Iris pigment epithelial cell (primary cell): ENCODE measurements around the gene FAM229B.
A peak's percentile ranks its signal among the peaks of the same experiment; 100 is the strongest.
"Not testable (repeated sequence)": the region's sequence is repeated elsewhere in the genome, so short reads cannot be mapped to it uniquely, and the experiment has no call there.

Source experiments
- DNase-seq: peaks from one replicate; pipeline ENCODE4 v3.0.0-alpha.2; 2011; ENCODE audit warnings: low read depth

The FAM229B gene

GRCh38 chr6:112065426-112065986 is 21.9 kb upstream of the FAM229B start:
- DNase-seq: no peak

GRCh38 chr6:112066606-112067005 is 20.8 kb upstream of the FAM229B start:
- DNase-seq: no peak

- DNase-seq: no peak
Observed at GRCh38 chr6:112081569-112081968, 5.8 kb upstream of the FAM229B start.

- DNase-seq: no peak
Observed at GRCh38 chr6:112085286-112086065, 1.9 kb upstream of the FAM229B start.

- DNase-seq: peak; percentile 66
Observed at GRCh38 chr6:112086744-112087135, 651 bp upstream of the FAM229B start.

GRCh38 chr6:112087916-112088315 is 525 bp downstream of the FAM229B start:
- no peak for DNase-seq

GRCh38 chr6:112096901-112097300 is 9.5 kb downstream of the FAM229B start:
- no peak for DNase-seq

GRCh38 chr6:112100561-112100960 is 13.2 kb downstream of the FAM229B start:
- no peak for DNase-seq

GRCh38 chr6:112106026-112106425 is 18.6 kb downstream of the FAM229B start:
- not testable (repeated sequence) for DNase-seq

GRCh38 chr6:112106562-112106961 is 19.2 kb downstream of the FAM229B start:
- DNase-seq: no peak

- DNase-seq: no peak
Observed at GRCh38 chr6:112109262-112109661, 21.9 kb downstream of the FAM229B start.

- no peak for DNase-seq
Observed at GRCh38 chr6:112113431-112113830, 26.0 kb downstream of the FAM229B start.

- DNase-seq: no peak
Observed at GRCh38 chr6:112113918-112114317, 26.5 kb downstream of the FAM229B start.

- DNase-seq: no peak
Observed at GRCh38 chr6:112114577-112115223, 27.3 kb downstream of the FAM229B start.

- DNase-seq: no peak
Observed at GRCh38 chr6:112116221-112116620, 28.8 kb downstream of the FAM229B start.

- peak; percentile 50 for DNase-seq
Observed at GRCh38 chr6:112117554-112117953, 30.2 kb downstream of the FAM229B start.

- DNase-seq: no peak
Observed at GRCh38 chr6:112118034-112118433, 30.6 kb downstream of the FAM229B start.

GRCh38 chr6:112122756-112123155 is 35.4 kb downstream of the FAM229B start:
- DNase-seq: no peak

- DNase-seq: no peak
Observed at GRCh38 chr6:112123982-112124381, 36.6 kb downstream of the FAM229B start.

- no peak for DNase-seq
Observed at GRCh38 chr6:112128208-112128607, 40.8 kb downstream of the FAM229B start.

- no peak for DNase-seq
Observed at GRCh38 chr6:112130878-112131277, 43.5 kb downstream of the FAM229B start.

GRCh38 chr6:112139052-112139451 is 51.7 kb downstream of the FAM229B start:
- DNase-seq: no peak

GRCh38 chr6:112141707-112142106 is 54.3 kb downstream of the FAM229B start:
- DNase-seq: no peak
